ENCODE measurements around the gene APBB2. TPM values are rescaled to one million over a fixed set of nuclear protein-coding genes. Genes with fewer than 3 reads are reported as not detected.

APBB2 gene
- total and polyA plus RNA-seq, 2 of the 8 experiments (the other 6 are each of a cell fraction or from before 2014, with no cell fraction given) = 58.7 to 59.4 TPM

GRCh38 chr4:41146196-41146595 is 68.1 kb downstream of the APBB2 start:
- WGBS, 2 experiments (ENCODE audit: extremely low coverage in 1 of 2, insufficient coverage in 1 of 2, insufficient read length in 1 of 2, insufficient replicate concordance in 2 of 2, low coverage in 1 of 2, low lambda C conversion rate in 2 of 2, missing lambda C conversion rate in 1 of 2) = 95% methylated on average over 3 of the region's 5 CpGs; no CpG with 5 or more reads in 1 of the 2 experiments
- H2BK5ac ChIP-seq (ENCODE audit: low read depth, low read length) = peak overlapping the region; percentile 21; the same call in 1 of the 2 replicates
- H4K5ac ChIP-seq (ENCODE audit: insufficient read length, low read depth, low read length) = no peak overlapping the region
- POLR2A ChIA-PET (ENCODE audit: partially characterized antibody) = interaction anchor here (1.4 kb wide), 1 partner anchor 48 kb away, joined by 3 read pairs; no protein-coding TSS in a partner anchor
- H2AK5ac ChIP-seq (ENCODE audit: low read depth, low read length) = peak overlapping the region; percentile 70; the same call in 1 of the 2 replicates
- DNase-seq (ENCODE audit: low read depth in 1 of 2, low spot score in 2 of 2) (no peak), FAIRE-seq (no peak)
- no peaks in the 10 kb centered on the region for H3K27me3 ChIP-seq (replicated peaks in 1 of 4; ENCODE audit: control insufficient read depth in 3 of 4, extremely low read depth in 1 of 4, insufficient read depth in 3 of 4, low read length in 3 of 4)
- H4K8ac ChIP-seq (ENCODE audit: extremely low read depth, insufficient read depth, low read length) = no peak overlapping the region
- no peaks in the 10 kb centered on the region for H3K23me2 ChIP-seq (ENCODE audit: low read depth, low read length)
- no peak overlapping the region for H2BK15ac ChIP-seq (ENCODE audit: low read length)
- H3K36me3 ChIP-seq (ENCODE audit: control insufficient read depth in 2 of 4, insufficient read depth in 4 of 4, low read length in 3 of 4) = peaks cover 0 to under 1% (median 0%) of the 10 kb centered on the region in 4 experiments; a peak in 2 of 8 replicates
- no peak overlapping the region; the same call in 1 of the 2 replicates for H3K18ac ChIP-seq (ENCODE audit: extremely low read depth, low read length)
- H2BK12ac ChIP-seq (ENCODE audit: low read depth, low read length) = peak overlapping the region; percentile 32; the same call in 1 of the 2 replicates
- H2BK20ac ChIP-seq (ENCODE audit: low read length) = no peak overlapping the region
- H3K56ac ChIP-seq (replicated peaks; ENCODE audit: insufficient read length, low read depth, low read length) = no peak overlapping the region
- no peak overlapping the region for H3K4me2 ChIP-seq (ENCODE audit: insufficient read depth in 1 of 2, low read depth in 2 of 2, low read length in 2 of 2)
- peaks cover 0 to 18% of the 10 kb centered on the region in 2 experiments; a peak in 2 of 4 replicates for H3K79me2 ChIP-seq (ENCODE audit: control insufficient read depth in 1 of 2, insufficient read depth in 2 of 2, low read length in 2 of 2)
- no peak overlapping the region for H4K91ac ChIP-seq (replicated peaks; ENCODE audit: insufficient read length, low read length)
- H3K9ac ChIP-seq (replicated peaks in 1 of 4; ENCODE audit: extremely low read depth in 1 of 4, low read depth in 3 of 4, low read length in 3 of 4) = no peak overlapping the region
- H3K79me1 ChIP-seq (ENCODE audit: low read depth, low read length) = 0 out of 2 replicates have a peak, but pooled peaks cover under 1% of the 10 kb centered on the region
- H3K14ac ChIP-seq (ENCODE audit: insufficient read length) = no peak overlapping the region
- no peak overlapping the region for H2AFZ ChIP-seq (ENCODE audit: low read length)
- no peaks in the 10 kb centered on the region for H4K20me1 ChIP-seq (replicated peaks in 1 of 2; ENCODE audit: control insufficient read depth in 1 of 2, insufficient read depth in 2 of 2, low read length in 2 of 2)
- H3K23ac ChIP-seq (ENCODE audit: insufficient read length) = no peak overlapping the region
- no peak overlapping the region for H2BK120ac ChIP-seq (replicated peaks; ENCODE audit: low read depth, low read length)
- peaks cover 2 to 11% (median 7%) of the 10 kb centered on the region in 4 experiments; a peak in 4 of 7 replicates for H3K4me1 ChIP-seq (replicated peaks in 1 of 4; ENCODE audit: control insufficient read depth in 3 of 4, insufficient read depth in 4 of 4, low read length in 3 of 4)
- CTCF ChIA-PET (ENCODE audit: partially characterized antibody) = interaction anchor here (1.1 to 1.7 kb wide), 2 partner anchors 10 to 66 kb away, joined by 3 to 7 read pairs; no protein-coding TSS in a partner anchor
- no peaks in the 10 kb centered on the region for H3K9me3 ChIP-seq (ENCODE audit: insufficient read depth in 2 of 2, low read depth in 1 of 2, low read length in 1 of 2)
- no peak overlapping the region for H3K27ac ChIP-seq (ENCODE audit: low read depth, low read length)
- no peak overlapping the region for H3K4me3 ChIP-seq (ENCODE audit: extremely low read depth in 1 of 4, insufficient read depth in 2 of 4, low read depth in 3 of 4, low read length in 4 of 4)
- no peak overlapping the region for H3K4ac ChIP-seq (replicated peaks; ENCODE audit: insufficient read length, low read depth, low read length)
- TF ChIP-seq HDAC6 (IDR thresholded peaks at IDR 0.05; ENCODE audit: low read depth, low read length) = no peak

Measured in H1 (cell line).